ENCODE results near the gene NDUFS2. TPM values are rescaled to one million over a fixed set of nuclear protein-coding genes. Genes with fewer than 3 reads are reported as not detected.

Gene NDUFS2
- total RNA-seq, 1 donor from 2014 or later, result 131 TPM

DNA sequence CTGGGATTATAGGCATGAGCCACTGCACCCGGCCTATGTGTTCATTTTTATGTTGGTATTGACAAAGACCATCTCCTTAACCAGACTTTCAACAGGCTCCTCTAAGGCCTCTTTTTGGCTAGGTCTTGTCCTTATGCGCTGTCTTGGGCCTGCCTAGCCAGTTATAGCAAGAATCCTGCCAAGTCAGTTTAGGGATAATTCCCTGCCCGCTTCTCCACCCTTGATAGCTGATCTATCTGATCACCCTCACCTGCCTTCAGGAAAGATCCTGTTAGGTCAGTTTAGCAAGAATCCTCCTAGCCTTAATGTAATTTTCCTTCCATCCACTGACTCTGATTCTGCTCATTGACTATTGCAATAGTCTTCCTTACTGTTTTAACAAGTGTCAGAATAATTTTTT is 22.5 kb upstream of the NDUFS2 start:
- FAIRE-seq (no peak), DNase-seq (ENCODE audit: low read depth) (peak; percentile 9)
- Histone ChIP-seq H3K36me3 (ENCODE audit: control insufficient read depth, insufficient read depth, low read length) (peaks cover 6% of the 10 kb centered on the region), H3K4me3 (ENCODE audit: low read depth, low read length) (no peak overlapping the region), H3K27me3 (ENCODE audit: control insufficient read depth, insufficient read depth, low read length) (no peaks in the 10 kb centered on the region)
- TF ChIP-seq, protein P1, sequence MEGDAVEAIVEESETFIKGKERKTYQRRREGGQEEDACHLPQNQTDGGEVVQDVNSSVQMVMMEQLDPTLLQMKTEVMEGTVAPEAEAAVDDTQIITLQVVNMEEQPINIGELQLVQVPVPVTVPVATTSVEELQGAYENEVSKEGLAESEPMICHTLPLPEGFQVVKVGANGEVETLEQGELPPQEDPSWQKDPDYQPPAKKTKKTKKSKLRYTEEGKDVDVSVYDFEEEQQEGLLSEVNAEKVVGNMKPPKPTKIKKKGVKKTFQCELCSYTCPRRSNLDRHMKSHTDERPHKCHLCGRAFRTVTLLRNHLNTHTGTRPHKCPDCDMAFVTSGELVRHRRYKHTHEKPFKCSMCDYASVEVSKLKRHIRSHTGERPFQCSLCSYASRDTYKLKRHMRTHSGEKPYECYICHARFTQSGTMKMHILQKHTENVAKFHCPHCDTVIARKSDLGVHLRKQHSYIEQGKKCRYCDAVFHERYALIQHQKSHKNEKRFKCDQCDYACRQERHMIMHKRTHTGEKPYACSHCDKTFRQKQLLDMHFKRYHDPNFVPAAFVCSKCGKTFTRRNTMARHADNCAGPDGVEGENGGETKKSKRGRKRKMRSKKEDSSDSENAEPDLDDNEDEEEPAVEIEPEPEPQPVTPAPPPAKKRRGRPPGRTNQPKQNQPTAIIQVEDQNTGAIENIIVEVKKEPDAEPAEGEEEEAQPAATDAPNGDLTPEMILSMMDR (IDR thresholded peaks at IDR 0.05; ENCODE audit: insufficient read depth, low read length, severe bottlenecking), result no peak

DNA sequence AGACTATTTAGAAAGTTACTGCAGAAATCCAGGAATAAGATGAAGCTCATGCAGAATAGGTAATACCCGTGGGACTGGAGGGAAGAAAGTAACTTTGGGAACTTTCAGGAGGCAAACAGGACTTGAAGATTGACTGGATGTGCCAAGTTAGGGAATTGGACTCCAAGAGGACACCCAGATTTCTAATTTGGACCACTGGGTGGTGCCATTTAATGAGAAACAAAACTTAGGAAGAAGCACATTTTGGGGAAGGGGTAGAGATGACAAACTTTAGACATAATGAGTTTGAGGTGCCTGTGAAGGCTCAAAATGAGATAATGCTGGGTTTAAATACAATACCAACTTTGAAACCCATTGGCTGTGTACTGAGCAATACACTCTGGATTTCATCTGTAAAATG is 21.5 kb upstream of the NDUFS2 start:
- Histone ChIP-seq H3K4me3 (ENCODE audit: low read depth, low read length) (no peak overlapping the region), H3K36me3 (ENCODE audit: control insufficient read depth, insufficient read depth, low read length) (peaks cover 2% of the 10 kb centered on the region), H3K27me3 (ENCODE audit: control insufficient read depth, insufficient read depth, low read length) (no peaks in the 10 kb centered on the region)
- TF ChIP-seq, protein P1 (IDR thresholded peaks at IDR 0.05; ENCODE audit: insufficient read depth, low read length, severe bottlenecking), result peak; percentile 25
- FAIRE-seq (no peak), DNase-seq (ENCODE audit: low read depth) (peak; percentile 19)

DNA sequence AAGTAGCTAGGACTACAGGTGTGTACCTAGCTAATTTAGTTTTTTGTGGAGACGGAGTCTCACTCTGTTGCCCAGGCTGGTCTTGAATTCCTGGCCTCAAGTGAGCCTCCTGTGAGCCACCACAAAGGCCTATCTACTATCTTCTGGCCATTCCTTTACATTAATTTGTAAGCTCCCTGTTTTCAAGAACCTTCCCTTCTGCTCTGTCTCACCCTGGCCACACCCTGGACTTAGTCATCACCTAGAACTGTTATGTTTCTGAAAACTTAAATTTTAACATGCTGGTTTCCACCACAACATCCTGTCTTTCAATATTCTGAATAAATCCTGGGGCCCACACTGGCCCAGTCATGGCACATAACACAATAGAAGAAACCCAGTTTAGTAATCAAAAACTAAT is 20.0 kb upstream of the NDUFS2 start:
- no peak for FAIRE-seq
- DNase-seq (ENCODE audit: low read depth), result peak; percentile 73
- TF ChIP-seq, protein P1 (IDR thresholded peaks at IDR 0.05; ENCODE audit: insufficient read depth, low read length, severe bottlenecking), result no peak
- Histone ChIP-seq H3K4me3 (ENCODE audit: low read depth, low read length) (no peak overlapping the region), H3K27me3 (ENCODE audit: control insufficient read depth, insufficient read depth, low read length) (no peaks in the 10 kb centered on the region), H3K36me3 (ENCODE audit: control insufficient read depth, insufficient read depth, low read length) (no peaks in the 10 kb centered on the region)

DNA sequence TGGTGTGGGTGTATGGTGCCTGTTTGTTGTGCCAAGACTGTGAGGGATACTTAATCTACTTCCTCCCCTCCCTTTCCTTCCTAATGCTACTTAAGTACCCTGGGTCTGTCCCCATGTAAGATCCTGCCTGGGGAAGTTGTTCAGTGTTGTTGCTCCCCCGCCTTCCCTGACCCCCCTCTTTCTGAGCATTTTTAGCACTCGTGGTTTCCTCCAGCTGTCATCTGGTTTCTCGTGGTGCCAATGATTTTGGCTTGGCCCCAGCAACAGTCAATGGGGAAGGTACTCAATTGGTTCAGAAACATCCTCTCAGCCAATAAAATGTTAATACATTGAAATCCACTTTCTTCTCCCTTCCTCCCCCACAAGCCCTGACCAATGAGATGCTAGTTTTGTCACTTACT is 16.9 kb upstream of the NDUFS2 start:
- Histone ChIP-seq H3K36me3 (ENCODE audit: control insufficient read depth, insufficient read depth, low read length) (no peaks in the 10 kb centered on the region), H3K27me3 (ENCODE audit: control insufficient read depth, insufficient read depth, low read length) (no peaks in the 10 kb centered on the region), H3K4me3 (ENCODE audit: low read depth, low read length) (no peak overlapping the region)
- TF ChIP-seq, protein P1 (IDR thresholded peaks at IDR 0.05; ENCODE audit: insufficient read depth, low read length, severe bottlenecking), result no peak
- FAIRE-seq, result no peak
- no peak for DNase-seq (ENCODE audit: low read depth)

DNA sequence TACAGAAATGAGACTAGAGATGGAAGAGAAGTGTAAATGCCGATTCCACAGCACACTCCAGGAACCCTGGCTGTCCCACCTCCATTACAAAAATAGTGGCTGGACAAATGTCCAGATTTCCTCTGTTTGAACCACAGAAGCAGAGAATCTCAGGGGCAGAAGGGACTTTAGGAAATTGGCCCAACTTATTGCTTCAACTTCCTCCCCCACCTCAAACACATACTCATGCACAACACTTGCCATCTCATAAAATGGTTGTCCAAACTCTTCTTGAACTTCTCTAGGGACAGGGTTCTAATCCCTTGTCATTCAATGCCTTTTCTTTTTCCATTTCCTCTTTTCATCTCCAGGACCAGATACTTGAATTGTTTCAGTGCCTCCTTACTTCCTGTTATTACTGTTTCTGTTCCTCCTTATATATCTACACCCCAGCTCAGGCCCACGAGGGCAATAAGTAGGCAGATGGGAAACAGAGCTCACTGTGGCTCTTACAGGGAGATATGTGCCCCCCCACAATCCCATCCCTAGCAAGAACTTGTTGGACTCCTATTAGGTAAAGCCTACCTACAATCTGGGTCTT is 16.3 kb upstream of the NDUFS2 start:
- FAIRE-seq (no peak), DNase-seq (ENCODE audit: low read depth) (no peak)
- Histone ChIP-seq H3K4me3 (ENCODE audit: low read depth, low read length) (no peak overlapping the region), H3K36me3 (ENCODE audit: control insufficient read depth, insufficient read depth, low read length) (no peaks in the 10 kb centered on the region), H3K27me3 (ENCODE audit: control insufficient read depth, insufficient read depth, low read length) (no peaks in the 10 kb centered on the region)
- TF ChIP-seq, protein P1 (IDR thresholded peaks at IDR 0.05; ENCODE audit: insufficient read depth, low read length, severe bottlenecking), result no peak

DNA sequence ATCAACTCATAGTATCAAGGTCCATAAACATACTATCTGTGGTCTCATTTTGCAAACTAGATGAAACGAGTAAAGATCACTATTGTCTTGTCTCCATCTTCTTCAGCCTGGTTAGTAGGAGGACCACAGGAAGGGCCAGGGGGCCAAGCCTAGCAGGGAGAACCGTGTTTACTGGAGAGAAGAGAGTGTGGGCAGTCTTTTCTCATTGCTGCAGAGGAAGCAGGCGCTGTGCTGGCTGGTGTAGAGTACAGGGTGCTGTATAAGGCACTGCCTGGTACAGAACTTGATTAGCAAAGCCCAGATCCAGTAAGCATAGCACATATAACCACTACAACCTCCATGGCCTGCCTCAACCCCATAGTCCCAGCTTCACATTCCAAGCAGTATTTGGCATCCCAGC is 14.9 kb upstream of the NDUFS2 start:
- Histone ChIP-seq H3K4me3 (ENCODE audit: low read depth, low read length) (no peak overlapping the region), H3K27me3 (ENCODE audit: control insufficient read depth, insufficient read depth, low read length) (no peaks in the 10 kb centered on the region), H3K36me3 (ENCODE audit: control insufficient read depth, insufficient read depth, low read length) (no peaks in the 10 kb centered on the region)
- no peak for DNase-seq (ENCODE audit: low read depth)
- TF ChIP-seq, protein P1 (IDR thresholded peaks at IDR 0.05; ENCODE audit: insufficient read depth, low read length, severe bottlenecking), result no peak
- no peak for FAIRE-seq

Measured in bronchial epithelial cell (primary cell).